CD4-positive, alpha-beta T cell treated with Interleukin-4 for 4 hours (primary cell): ENCODE data around the gene SCN1B.
"Not testable (repeated sequence)": the region's sequence is repeated elsewhere in the genome, so short reads cannot be mapped to it uniquely, and the experiment has no call there.

ENCODE experiments used
- DNase-seq: peaks from one replicate; pipeline ENCODE4 v3.0.0-alpha.2; 2020

SCN1B gene

GRCh38 chr19:35039881-35040825 is 9.9 kb downstream of the SCN1B start:
- DNase-seq: no peak

- no peak for DNase-seq
Measured at GRCh38 chr19:35040826-35041547, 10.7 kb downstream of the SCN1B start.

GRCh38 chr19:35041548-35042055 is 11.3 kb downstream of the SCN1B start, which contains the start of gene HPN:
Gene HPN, plus strand, starts transcription at chr19:35041721. Its CDS starts 786 bp downstream, at chr19:35042507.
- no peak for DNase-seq

- no peak for DNase-seq
Measured at GRCh38 chr19:35042056-35042730, 11.9 kb downstream of the SCN1B start.

- no peak for DNase-seq
Measured at GRCh38 chr19:35042954-35043604, 12.8 kb downstream of the SCN1B start.

- no peak for DNase-seq
Measured at GRCh38 chr19:35043906-35044305, 13.6 kb downstream of the SCN1B start.

GRCh38 chr19:35044317-35045117 is 14.2 kb downstream of the SCN1B start:
- DNase-seq: peak; percentile 48

- DNase-seq: peak; percentile 19
Measured at GRCh38 chr19:35045667-35046300, 15.5 kb downstream of the SCN1B start.

- no peak for DNase-seq
Measured at GRCh38 chr19:35046461-35046860, 16.2 kb downstream of the SCN1B start.

GRCh38 chr19:35048911-35049411 is 18.7 kb downstream of the SCN1B start:
- no peak for DNase-seq

GRCh38 chr19:35049456-35049855 is 19.2 kb downstream of the SCN1B start:
- no peak for DNase-seq

GRCh38 chr19:35050662-35051061 is 20.4 kb downstream of the SCN1B start:
- DNase-seq: not testable (repeated sequence)

GRCh38 chr19:35051268-35051667 is 21.0 kb downstream of the SCN1B start:
- DNase-seq: not testable (repeated sequence)

- no peak for DNase-seq
Measured at GRCh38 chr19:35051796-35052195, 21.5 kb downstream of the SCN1B start.

- no peak for DNase-seq
Measured at GRCh38 chr19:35052599-35053190, 22.4 kb downstream of the SCN1B start.

GRCh38 chr19:35053667-35054293 is 23.5 kb downstream of the SCN1B start:
- no peak for DNase-seq

GRCh38 chr19:35054626-35055025 is 24.4 kb downstream of the SCN1B start:
- DNase-seq: no peak

- DNase-seq: no peak
Measured at GRCh38 chr19:35055715-35056179, 25.5 kb downstream of the SCN1B start.

GRCh38 chr19:35056513-35057063 is 26.3 kb downstream of the SCN1B start:
- DNase-seq: no peak
